Activated naive CD4-positive, alpha-beta T cell treated with anti-CD3 and anti-CD28 coated beads for 36 hours (primary cell): ENCODE measurements around the gene EIF4A3. TPM values are rescaled to one million over a fixed set of nuclear protein-coding genes. Genes with fewer than 3 reads are reported as not detected.

Source experiments
- CTCF ChIA-PET: fragments of 350-600 bp; sonication (Branson Sonifier 250); formaldehyde crosslinking; loops from one replicate; lab custom pipeline; 2021; ENCODE audit warnings: antibody characterized with exemption; lab: Charles Lee
- DNase-seq: peaks from one replicate; pipeline ENCODE4 v3.0.0-alpha.2; 2020
- H3K27ac Mint-ChIP-seq: one replicate; pipeline ENCODE4 v1.8.0; 2021; ENCODE audit warnings: mild to moderate bottlenecking, mixed read lengths
- H3K27me3 Mint-ChIP-seq: one replicate; pipeline ENCODE4 v1.8.0; 2021; ENCODE audit warnings: low read depth, mixed read lengths
- H3K36me3 Mint-ChIP-seq: one replicate; pipeline ENCODE4 v1.8.0; 2021; ENCODE audit warnings: low read depth, mixed read lengths
- H3K4me1 Mint-ChIP-seq: one replicate; pipeline ENCODE4 v1.8.0; 2021; ENCODE audit warnings: low read depth, mixed read lengths
- H3K4me3 Mint-ChIP-seq: one replicate; pipeline ENCODE4 v1.8.0; 2021; ENCODE audit warnings: mild to moderate bottlenecking, moderate library complexity, mixed read lengths
- H3K9me3 Mint-ChIP-seq: one replicate; pipeline ENCODE4 v1.8.0; 2021; ENCODE audit warnings: mixed read lengths
- intact Hi-C: fragments of 100-400 bp; cut with micrococcal nuclease; formaldehyde crosslinking; loops from one replicate; pipeline ENCODE4 v1.15.1; 2023
- total RNA-seq, 2 experiments: library from RNA; stranded (reverse); gene quantifications; one replicate each; pipeline ENCODE4 v1.2.3, GENCODE V29; 2021

EIF4A3 gene
- total RNA-seq, 2 experiments from 2014 or later: 92.1 to 97.7 TPM

- no peaks in the 10 kb centered on the region for H3K27me3 Mint-ChIP-seq
- H3K27ac Mint-ChIP-seq: no peak overlapping the region
- intact Hi-C loops: no loop called here
- H3K4me1 Mint-ChIP-seq: no peaks in the 10 kb centered on the region
- H3K4me3 Mint-ChIP-seq: no peak overlapping the region
- DNase-seq: no peak
- no peaks in the 10 kb centered on the region for H3K36me3 Mint-ChIP-seq
- H3K9me3 Mint-ChIP-seq: no peaks in the 10 kb centered on the region
- CTCF ChIA-PET: no interaction called here
Measured at GRCh38 chr17:80184423-80184714, 37.4 kb upstream of the EIF4A3 start.

GRCh38 chr17:80183581-80184422 is 36.9 kb upstream of the EIF4A3 start:
- CTCF ChIA-PET: no interaction called here
- no peaks in the 10 kb centered on the region for H3K4me1 Mint-ChIP-seq
- H3K9me3 Mint-ChIP-seq: no peaks in the 10 kb centered on the region
- no peaks in the 10 kb centered on the region for H3K36me3 Mint-ChIP-seq
- intact Hi-C loops: no loop called here
- no peak overlapping the region for H3K27ac Mint-ChIP-seq
- H3K27me3 Mint-ChIP-seq: no peaks in the 10 kb centered on the region
- H3K4me3 Mint-ChIP-seq: no peak overlapping the region
- DNase-seq: no peak

- H3K9me3 Mint-ChIP-seq: no peaks in the 10 kb centered on the region
- H3K4me1 Mint-ChIP-seq: no peaks in the 10 kb centered on the region
- intact Hi-C loops: no loop called here
- CTCF ChIA-PET: no interaction called here
- H3K4me3 Mint-ChIP-seq: no peak overlapping the region
- no peak overlapping the region for H3K27ac Mint-ChIP-seq
- DNase-seq: no peak
- no peaks in the 10 kb centered on the region for H3K27me3 Mint-ChIP-seq
- no peaks in the 10 kb centered on the region for H3K36me3 Mint-ChIP-seq
Measured at GRCh38 chr17:80182845-80183223, 35.9 kb upstream of the EIF4A3 start.

GRCh38 chr17:80182118-80182844 is 35.4 kb upstream of the EIF4A3 start:
- no peak for DNase-seq
- H3K4me3 Mint-ChIP-seq: no peak overlapping the region
- CTCF ChIA-PET: interaction anchor here (0.5 to 1.0 kb wide), 2 partner anchors 8 to 89 kb away, joined by 3 read pairs; no protein-coding TSS in a partner anchor
- no peaks in the 10 kb centered on the region for H3K36me3 Mint-ChIP-seq
- no peaks in the 10 kb centered on the region for H3K4me1 Mint-ChIP-seq
- no peaks in the 10 kb centered on the region for H3K27me3 Mint-ChIP-seq
- intact Hi-C loops: no loop called here
- no peak overlapping the region for H3K27ac Mint-ChIP-seq
- H3K9me3 Mint-ChIP-seq: no peaks in the 10 kb centered on the region

GRCh38 chr17:80181431-80181830 is 34.5 kb upstream of the EIF4A3 start:
- no peaks in the 10 kb centered on the region for H3K9me3 Mint-ChIP-seq
- H3K4me1 Mint-ChIP-seq: no peaks in the 10 kb centered on the region
- CTCF ChIA-PET: interaction anchor here (1.0 kb wide), 1 partner anchor 9 kb away, joined by 3 read pairs; no protein-coding TSS in a partner anchor

GRCh38 chr17:80180192-80180591 is 33.3 kb upstream of the EIF4A3 start:
- intact Hi-C loops: no loop called here
- Mint-ChIP-seq H3K9me3 (no peaks in the 10 kb centered on the region), H3K27ac (no peak overlapping the region), H3K36me3 (no peaks in the 10 kb centered on the region), H3K4me1 (no peaks in the 10 kb centered on the region), H3K27me3 (no peaks in the 10 kb centered on the region), H3K4me3 (no peak overlapping the region)
- CTCF ChIA-PET: no interaction called here
- no peak for DNase-seq

More at GRCh38 chr17:80181431-80181830, 34.5 kb upstream of the EIF4A3 start:
- H3K27me3 Mint-ChIP-seq: no peaks in the 10 kb centered on the region
- DNase-seq: no peak
- no peak overlapping the region for H3K4me3 Mint-ChIP-seq
- no peak overlapping the region for H3K27ac Mint-ChIP-seq
- intact Hi-C loops: no loop called here
- no peaks in the 10 kb centered on the region for H3K36me3 Mint-ChIP-seq

- no peak for DNase-seq
- Mint-ChIP-seq H3K9me3 (no peaks in the 10 kb centered on the region), H3K4me1 (no peaks in the 10 kb centered on the region), H3K27me3 (no peaks in the 10 kb centered on the region), H3K27ac (no peak overlapping the region), H3K4me3 (no peak overlapping the region), H3K36me3 (no peaks in the 10 kb centered on the region)
- intact Hi-C loops: no loop called here
- CTCF ChIA-PET: no interaction called here
Measured at GRCh38 chr17:80177986-80178595, 31.2 kb upstream of the EIF4A3 start.

- Mint-ChIP-seq H3K27ac (no peak overlapping the region), H3K9me3 (no peaks in the 10 kb centered on the region), H3K4me3 (no peak overlapping the region), H3K27me3 (no peaks in the 10 kb centered on the region), H3K36me3 (no peaks in the 10 kb centered on the region), H3K4me1 (no peaks in the 10 kb centered on the region)
- intact Hi-C loops: no loop called here
- no peak for DNase-seq
- CTCF ChIA-PET: interaction anchor here (0.7 kb wide), 1 partner anchor 170 kb away, joined by 3 read pairs; no protein-coding TSS in a partner anchor
Measured at GRCh38 chr17:80176757-80177156, 29.8 kb upstream of the EIF4A3 start.

- Mint-ChIP-seq H3K4me3 (no peak overlapping the region), H3K27ac (no peak overlapping the region), H3K9me3 (no peaks in the 10 kb centered on the region), H3K36me3 (no peaks in the 10 kb centered on the region), H3K4me1 (no peaks in the 10 kb centered on the region), H3K27me3 (no peaks in the 10 kb centered on the region)
- intact Hi-C loops: no loop called here
- CTCF ChIA-PET: no interaction called here
- no peak for DNase-seq
Measured at GRCh38 chr17:80173916-80174315, 27.0 kb upstream of the EIF4A3 start.

GRCh38 chr17:80173126-80173525 is 26.2 kb upstream of the EIF4A3 start:
- CTCF ChIA-PET: no interaction called here
- Mint-ChIP-seq H3K36me3 (no peaks in the 10 kb centered on the region), H3K27me3 (no peaks in the 10 kb centered on the region), H3K4me3 (no peak overlapping the region), H3K9me3 (no peaks in the 10 kb centered on the region), H3K4me1 (no peaks in the 10 kb centered on the region), H3K27ac (no peak overlapping the region)
- no peak for DNase-seq
- intact Hi-C loops: no loop called here

GRCh38 chr17:80171681-80172080 is 24.8 kb upstream of the EIF4A3 start:
- intact Hi-C loops: no loop called here
- Mint-ChIP-seq H3K27me3 (no peaks in the 10 kb centered on the region), H3K9me3 (no peaks in the 10 kb centered on the region), H3K4me3 (no peak overlapping the region), H3K4me1 (no peaks in the 10 kb centered on the region), H3K36me3 (no peaks in the 10 kb centered on the region), H3K27ac (no peak overlapping the region)
- CTCF ChIA-PET: no interaction called here
- no peak for DNase-seq

- CTCF ChIA-PET: no interaction called here
- Mint-ChIP-seq H3K4me3 (no peak within 1 kb of the TSS), H3K27me3 (no peaks in the 10 kb centered on the region), H3K36me3 (no peaks in the 10 kb centered on the region), H3K9me3 (no peaks in the 10 kb centered on the region), H3K27ac (no peak within 1 kb of the TSS), H3K4me1 (no peaks in the 10 kb centered on the region)
- intact Hi-C loops: no loop called here
- no peak for DNase-seq
Measured at GRCh38 chr17:80169784-80170500, 23.0 kb upstream of the EIF4A3 start, which contains the start of gene CARD14. Gene CARD14, plus strand, starts transcription at chr17:80170030. Its CDS starts 11,409 bp downstream, at chr17:80181439.
